ENCODE measurements around the gene FKBP5. TPM values are rescaled to one million over a fixed set of nuclear protein-coding genes. Genes with fewer than 3 reads are reported as not detected.
"Not testable (repeated sequence)": the region's sequence is repeated elsewhere in the genome, so short reads cannot be mapped to it uniquely, and the experiment has no call there.

FKBP5 gene
- total and polyA plus RNA-seq, 12 donors = 19.7 to 234 (median 119) TPM

- no peak for DNase-seq
- no peak overlapping the region for H3K4me3 ChIP-seq
- intact Hi-C loops (cut with DNase I) = no loop called here
- H3K27ac ChIP-seq = peak overlapping the region in 3 of 5 donors; percentile 6 to 53 (median 37)
- no peaks in the 10 kb centered on the region for H3K27me3 ChIP-seq
- H3K9me3 ChIP-seq (replicated peaks in 1 of 3) = no peaks in the 10 kb centered on the region
- H3K4me1 ChIP-seq (replicated peaks in 1 of 2) = peaks cover 18 to 82% of the 10 kb centered on the region in 2 donors
- no peaks in the 10 kb centered on the region for H3K36me3 ChIP-seq (replicated peaks in 1 of 2)
- WGBS, 4 donors = 58 to 71% (median 66%) methylated on average over 4 of the region's 4 CpGs
- TF ChIP-seq POLR2A (IDR thresholded peaks at IDR 0.05) (no peak), CTCF (IDR thresholded peaks at IDR 0.05) (no peak)
Observed at GRCh38 chr6:35675871-35676459, 12.8 kb downstream of the FKBP5 start.

GRCh38 chr6:35674594-35674993 lies 14.1 kb downstream of the FKBP5 start:
- peaks cover 18 to 84% of the 10 kb centered on the region in 2 donors for H3K4me1 ChIP-seq (replicated peaks in 1 of 2)
- 83 to 93% (median 88%) methylated on average over 3 of the region's 3 CpGs for WGBS, 4 donors
- H3K27me3 ChIP-seq = no peaks in the 10 kb centered on the region
- H3K27ac ChIP-seq = peak overlapping the region in 1 of 5 donors; percentile 42
- no peaks in the 10 kb centered on the region for H3K9me3 ChIP-seq (replicated peaks in 1 of 3)
- intact Hi-C loops (cut with DNase I) = no loop called here
- H3K36me3 ChIP-seq (replicated peaks in 1 of 2) = no peaks in the 10 kb centered on the region
- DNase-seq = no peak
- TF ChIP-seq CTCF (IDR thresholded peaks at IDR 0.05) (no peak), POLR2A (IDR thresholded peaks at IDR 0.05) (no peak)
- H3K4me3 ChIP-seq = no peak overlapping the region

- Histone ChIP-seq H3K9me3 (replicated peaks in 1 of 3) (no peaks in the 10 kb centered on the region), H3K27me3 (no peaks in the 10 kb centered on the region), H3K4me1 (replicated peaks in 1 of 2) (peaks cover 26 to 84% of the 10 kb centered on the region in 2 donors), H3K36me3 (replicated peaks in 1 of 2) (no peaks in the 10 kb centered on the region), H3K27ac (peak overlapping the region in 1 of 5 donors; percentile 15), H3K4me3 (no peak overlapping the region)
- no peak for DNase-seq
- intact Hi-C loops (cut with DNase I) = no loop called here
- TF ChIP-seq CTCF (IDR thresholded peaks at IDR 0.05) (no peak), POLR2A (IDR thresholded peaks at IDR 0.05) (no peak)
- 62 to 84% (median 66%) methylated on average over 1 of the region's 1 CpG for WGBS, 4 donors
Observed at GRCh38 chr6:35673755-35674154, 15.0 kb downstream of the FKBP5 start.

GRCh38 chr6:35673284-35673666 lies 15.4 kb downstream of the FKBP5 start:
- DNase-seq; H3K9me3 ChIP-seq (replicated peaks in 1 of 3); intact Hi-C loops (cut with DNase I); H3K4me3 ChIP-seq; H3K27me3 ChIP-seq; H3K36me3 ChIP-seq (replicated peaks in 1 of 2): not testable (repeated sequence)
- 97 to 100% (median 98%) methylated on average over 2 of the region's 2 CpGs for WGBS, 4 donors
- H3K4me1 ChIP-seq (replicated peaks in 1 of 2) = peaks cover 29 to 84% of the 10 kb centered on the region in 2 donors
- H3K27ac ChIP-seq = peak overlapping the region in 1 of 5 donors; percentile 25

GRCh38 chr6:35670453-35670852 lies 18.3 kb downstream of the FKBP5 start:
- H3K4me3 ChIP-seq; intact Hi-C loops (cut with DNase I); DNase-seq; H3K36me3 ChIP-seq (replicated peaks in 1 of 2); H3K9me3 ChIP-seq (replicated peaks in 1 of 3); H3K27me3 ChIP-seq: not testable (repeated sequence)
- peak overlapping the region in 1 of 5 donors; percentile 53 for H3K27ac ChIP-seq
- 88 to 93% (median 92%) methylated on average over 9 of the region's 9 CpGs for WGBS, 4 donors
- H3K4me1 ChIP-seq (replicated peaks in 1 of 2) = peaks cover 18 to 80% of the 10 kb centered on the region in 2 donors

Measured in adrenal gland (tissue), 12 donors.